CD4-positive, alpha-beta T cell (primary cell): Measurements from ENCODE around the gene ATP1A2. TPM values are rescaled to one million over a fixed set of nuclear protein-coding genes. Genes with fewer than 3 reads are reported as not detected.

ENCODE experiments used
- ATAC-seq: fragments of 200-7000 bp; cut with Tn5 transposase; one replicate; pipeline ENCODE4 v1.10.0; 2022; ENCODE audit warnings: mild to moderate bottlenecking; ENCODE audit not compliant: poor library complexity
- CTCF ChIA-PET: fragments of 350-600 bp; sonication (Branson Sonifier 250); formaldehyde crosslinking; loops from one replicate; lab custom pipeline; 2021; ENCODE audit warnings: antibody characterized with exemption, inconsistent platforms; lab: Charles Lee
- POLR2A ChIA-PET: fragments of 350-600 bp; sonication (Branson Sonifier 250); formaldehyde crosslinking; loops from one replicate; lab custom pipeline; 2021; ENCODE audit warnings: antibody characterized with exemption, inconsistent platforms; lab: Charles Lee
- DNase-seq, 14 experiments: peaks; one replicate each; pipeline ENCODE4 v3.0.0-alpha.2; 2013 to 2020; ENCODE audit warnings: mixed read lengths in 2 of 14
- H3K27ac ChIP-seq, 2 donors: one replicate each; pipeline versions ENCODE4 v1.5.1 to v1.7.0; 2013; ENCODE audit warnings: low read length in 2 of 2, low read depth in 1 of 2, mild to moderate bottlenecking in 1 of 2
- H3K27me3 ChIP-seq, 2 experiments: 1 replicate in 1 of 2; 2 replicates in 1 of 2; pipeline versions ENCODE4 v1.6.1 to v1.7.0; 2013; ENCODE audit warnings: low read length in 2 of 2, control low read depth in 1 of 2, mild to moderate bottlenecking in 1 of 2, moderate library complexity in 1 of 2; ENCODE audit not compliant: insufficient read depth in 2 of 2, control insufficient read depth in 1 of 2
- H3K36me3 ChIP-seq: one replicate; pipeline ENCODE4 v1.6.1; 2013; ENCODE audit warnings: low read length, control low read depth; ENCODE audit not compliant: insufficient read depth
- H3K4me1 ChIP-seq: one replicate; pipeline ENCODE4 v1.6.1; 2013; ENCODE audit warnings: low read length, control low read depth; ENCODE audit not compliant: insufficient read depth
- H3K4me3 ChIP-seq: one replicate; pipeline ENCODE4 v1.5.1; 2013; ENCODE audit warnings: mild to moderate bottlenecking, low read length, moderate library complexity
- H3K9me3 ChIP-seq, 2 experiments: 1 replicate in 1 of 2; 2 replicates in 1 of 2; pipeline versions ENCODE4 v1.6.1 to v1.7.0; 2013; ENCODE audit warnings: low read length in 2 of 2, mild to moderate bottlenecking in 2 of 2, control low read depth in 1 of 2, moderate library complexity in 1 of 2; ENCODE audit not compliant: control insufficient read depth in 1 of 2, insufficient read depth in 1 of 2
- H3K27ac Mint-ChIP-seq: one replicate; pipeline ENCODE4 v1.8.0; 2020; ENCODE audit warnings: mixed read lengths
- H3K27me3 Mint-ChIP-seq: one replicate; pipeline ENCODE4 v1.8.0; 2021; ENCODE audit warnings: mixed read lengths
- H3K36me3 Mint-ChIP-seq: one replicate; pipeline ENCODE4 v1.8.0; 2021; ENCODE audit warnings: low read depth, mixed read lengths
- H3K4me1 Mint-ChIP-seq: one replicate; pipeline ENCODE4 v1.8.0; 2021; ENCODE audit warnings: low read depth, mixed read lengths
- H3K4me3 Mint-ChIP-seq: one replicate; pipeline ENCODE4 v1.8.0; 2020; ENCODE audit warnings: mild to moderate bottlenecking, mixed read lengths
- H3K9me3 Mint-ChIP-seq: one replicate; pipeline ENCODE4 v1.8.0; 2020; ENCODE audit warnings: mixed read lengths
- CTCF ChIP-seq: fragments of 200-600 bp; IDR thresholded peaks from one replicate; pipeline ENCODE4 v1.8.0; 2022; ENCODE audit warnings: antibody characterized with exemption, mild to moderate bottlenecking
- intact Hi-C, 2 experiments: fragments of 100-400 bp; cut with DNase I in 1 of 2; cut with micrococcal nuclease in 1 of 2; formaldehyde crosslinking; loops; one replicate each; pipeline versions ENCODE4 v1.15.1 to v1.9.0; 2023 to 2025; cut with DNase I, micrococcal nuclease
- total RNA-seq, 174 experiments: library from RNA in 2 of 174; stranded (reverse) in 2 of 174; gene quantifications; one replicate each; pipeline ENCODE4 v1.2.3 and lab custom pipeline; 2021 to 2026

Gene ATP1A2
- total RNA-seq, 2 experiments from 2014 or later = not detected

- TF ChIP-seq CTCF = no peak
- DNase-seq (no peak), ATAC-seq (no peak)
- peaks cover 24% of the 10 kb centered on the region for H3K36me3 ChIP-seq
- Mint-ChIP-seq H3K9me3 (no peaks in the 10 kb centered on the region), H3K27me3 (peaks cover 34% of the 10 kb centered on the region), H3K4me1 (peaks cover 18% of the 10 kb centered on the region), H3K36me3 (peaks cover 34% of the 10 kb centered on the region), H3K27ac (no peak overlapping the region), H3K4me3 (no peak overlapping the region)
- POLR2A ChIA-PET = interaction anchor here (1.8 kb wide), 1 partner anchor 12 kb away, joined by 23 read pairs; the partner anchor contains the start of gene IGSF8
- peaks cover 33% of the 10 kb centered on the region in 2 experiments for H3K27me3 ChIP-seq
- H3K4me3 ChIP-seq = no peak overlapping the region
- no peak overlapping the region for H3K27ac ChIP-seq
- intact Hi-C loops = loop anchor here (1.0 to 5.0 kb wide), 5 partner anchors 38 to 167 kb away; no protein-coding TSS in a partner anchor
- H3K4me1 ChIP-seq = peaks cover 15% of the 10 kb centered on the region
- CTCF ChIA-PET = interaction anchor here (1.2 to 4.1 kb wide), 9 partner anchors 12 to 357 kb away, joined by 3 to 33 read pairs (median 8); partner anchors contain the start of genes IGSF8 and PIGM
- peaks cover 0 to 3% of the 10 kb centered on the region in 2 experiments for H3K9me3 ChIP-seq
These were observed 30.7 kb upstream of the ATP1A2 start for GRCh38 chr1:160084771-160085321.

GRCh38 chr1:160085686-160086455 is 29.7 kb upstream of the ATP1A2 start:
- ATAC-seq (peak; percentile 71), DNase-seq (peak; percentile 66 to 87 (median 73))
- Mint-ChIP-seq H3K27me3 (peaks cover 24% of the 10 kb centered on the region), H3K36me3 (peaks cover 44% of the 10 kb centered on the region), H3K27ac (peak overlapping the region; percentile 47), H3K9me3 (no peaks in the 10 kb centered on the region), H3K4me3 (peak overlapping the region; percentile 58), H3K4me1 (peaks cover 22% of the 10 kb centered on the region)
- intact Hi-C loops = loop anchor here (1.0 to 5.0 kb wide), 4 partner anchors 39 to 166 kb away; no protein-coding TSS in a partner anchor
- Histone ChIP-seq H3K9me3 (peaks cover 0 to 3% of the 10 kb centered on the region in 2 experiments), H3K27me3 (peaks cover 22 to 24% of the 10 kb centered on the region in 2 experiments), H3K36me3 (peaks cover 34% of the 10 kb centered on the region), H3K27ac (no peak overlapping the region), H3K4me3 (no peak overlapping the region), H3K4me1 (peaks cover 15% of the 10 kb centered on the region)
- CTCF ChIA-PET = interaction anchor here (0.5 to 4.1 kb wide), 23 partner anchors 8 to 1952 kb away, joined by 3 to 33 read pairs (median 3); partner anchors contain the start of genes IGSF8, KCNJ10 and PIGM
- TF ChIP-seq CTCF = peak; percentile 82
- POLR2A ChIA-PET = interaction anchor here (1.2 to 1.8 kb wide), 3 partner anchors 11 to 15 kb away, joined by 4 to 23 read pairs (median 4); partner anchors contain the start of gene IGSF8

- DNase-seq = no peak
- Mint-ChIP-seq H3K36me3 (peaks cover 51% of the 10 kb centered on the region), H3K27ac (no peak overlapping the region), H3K9me3 (no peaks in the 10 kb centered on the region), H3K27me3 (peaks cover 18% of the 10 kb centered on the region), H3K4me1 (peaks cover 22% of the 10 kb centered on the region), H3K4me3 (no peak overlapping the region)
- H3K4me3 ChIP-seq = no peak overlapping the region
- ChIA-PET CTCF (interaction anchor here (0.8 to 4.1 kb wide), 10 partner anchors 9 to 205 kb away, joined by 3 to 33 read pairs (median 8); partner anchors contain the start of genes IGSF8 and PIGM), POLR2A (interaction anchor here (0.8 to 1.6 kb wide), 4 partner anchors 10 to 133 kb away, joined by 3 to 4 read pairs (median 4); partner anchors contain the start of gene IGSF8)
- TF ChIP-seq CTCF = no peak
- no peak overlapping the region for H3K27ac ChIP-seq
- peaks cover 0 to 3% of the 10 kb centered on the region in 2 experiments for H3K9me3 ChIP-seq
- H3K4me1 ChIP-seq = peaks cover 15% of the 10 kb centered on the region
- intact Hi-C loops = loop anchor here in 1 of 2 experiments (5.0 kb wide), 1 partner anchor 166 kb away; no protein-coding TSS in a partner anchor
- peaks cover 40% of the 10 kb centered on the region for H3K36me3 ChIP-seq
- peaks cover 16 to 18% of the 10 kb centered on the region in 2 experiments for H3K27me3 ChIP-seq
- ATAC-seq = no peak
These were observed 29.1 kb upstream of the ATP1A2 start for GRCh38 chr1:160086456-160086892.
